PC-3 (cell line): ENCODE measurements around the gene YWHAG.

Experiments
- CTCF ChIP-seq: fragments of 300-600 bp; sonication (generic); conservative IDR thresholded peaks from 2 replicates; pipeline ENCODE4 v1.5.1; 2017; ENCODE audit warnings: antibody characterized with exemption, low read depth, mild to moderate bottlenecking, low read length
- EZH2 ChIP-seq: fragments of 300-600 bp; sonication (generic); IDR thresholded peaks from one replicate; pipeline ENCODE4 v1.6.1; 2017; ENCODE audit warnings: antibody characterized with exemption, mild to moderate bottlenecking, low read length; ENCODE audit not compliant: unreplicated experiment
- EZH2phosphoT487 ChIP-seq: fragments of 300-600 bp; sonication (generic); IDR thresholded peaks from 2 replicates; pipeline ENCODE4 v1.6.1; 2018; ENCODE audit warnings: mild to moderate bottlenecking, antibody characterized with exemption, low read length, borderline replicate concordance

- no peak for TF ChIP-seq CTCF
- no peak for TF ChIP-seq EZH2
- TF ChIP-seq EZH2phosphoT487 = no peak
These were observed 9.4 kb downstream of the YWHAG start for GRCh38 chr7:76349313-76349885.
